A673 (cell line): ENCODE results near the gene CRABP1. TPM values are rescaled to one million over a fixed set of nuclear protein-coding genes. Genes with fewer than 3 reads are reported as not detected.

Experiments
- BruUV-seq: library from RNA; stranded (reverse); fragments of 400-500 nt; replicated peaks from 2 replicates; lab custom pipeline; 2021; lab: Mats Ljungman, UMichigan
- CTCF ChIA-PET: fragments of 300-600 bp; sonication (Branson Sonifier 250); formaldehyde crosslinking; loops from one replicate; lab custom pipeline; 2022; ENCODE audit warnings: antibody characterized with exemption; lab: Charles Lee
- POLR2A ChIA-PET: fragments of 300-600 bp; sonication (Branson Sonifier 250); formaldehyde crosslinking; loops from one replicate; lab custom pipeline; 2022; ENCODE audit warnings: antibody characterized with exemption; ENCODE audit not compliant: low non-redundant PET; lab: Charles Lee
- DNase-seq: peaks from one replicate; pipeline ENCODE4 v3.0.0-alpha.2; 2015; ENCODE audit warnings: low spot score
- H3K27ac ChIP-seq: fragments of 200-600 bp; sonication (generic); 2 replicates; pipeline ENCODE4 v1.5.1; 2016; ENCODE audit warnings: mixed run types, low read depth, mild to moderate bottlenecking, mixed read lengths, antibody characterized with exemption, low read length; ENCODE audit not compliant: poor library complexity, severe bottlenecking
- H3K27me3 ChIP-seq: fragments of 200-600 bp; sonication (generic); replicated peaks from 2 replicates; pipeline ENCODE4 v1.6.1; 2017; ENCODE audit warnings: mixed run types, low read depth, mild to moderate bottlenecking, mixed read lengths, antibody characterized with exemption, low read length; ENCODE audit not compliant: insufficient read depth, poor library complexity
- H3K36me3 ChIP-seq: fragments of 200-600 bp; sonication (generic); 2 replicates; pipeline ENCODE4 v1.6.1; 2016; ENCODE audit warnings: mixed run types, mild to moderate bottlenecking, mixed read lengths, antibody characterized with exemption, low read length; ENCODE audit not compliant: insufficient read depth, poor library complexity, severe bottlenecking
- H3K4me1 ChIP-seq: fragments of 200-600 bp; sonication (generic); 2 replicates; pipeline ENCODE4 v1.6.1; 2017; ENCODE audit warnings: mixed run types, mild to moderate bottlenecking, mixed read lengths, antibody characterized with exemption, low read length; ENCODE audit not compliant: insufficient read depth, poor library complexity, severe bottlenecking
- H3K4me3 ChIP-seq: fragments of 200-600 bp; sonication (generic); 2 replicates; pipeline ENCODE4 v1.5.1; 2016; ENCODE audit warnings: low read depth, mixed run types, mild to moderate bottlenecking, mixed read lengths, low read length; ENCODE audit not compliant: poor library complexity, severe bottlenecking
- H3K9me3 ChIP-seq: fragments of 200-600 bp; sonication (generic); 2 replicates; pipeline ENCODE4 v1.6.1; 2016; ENCODE audit warnings: mixed run types, low read depth, mild to moderate bottlenecking, mixed read lengths, antibody characterized with exemption, low read length; ENCODE audit not compliant: poor library complexity, severe bottlenecking
- EZH2 ChIP-seq: fragments of 200-600 bp; sonication (generic); IDR thresholded peaks from 2 replicates; pipeline ENCODE4 v1.6.1; 2017; ENCODE audit warnings: borderline replicate concordance, low read depth, mild to moderate bottlenecking, mixed read lengths, antibody characterized with exemption, low read length; ENCODE audit not compliant: poor library complexity, severe bottlenecking
- intact Hi-C: fragments of 100-400 bp; cut with micrococcal nuclease; formaldehyde crosslinking; loops from one replicate; pipeline ENCODE4 v1.10.0; 2022; ENCODE audit not compliant: unreplicated experiment
- total RNA-seq: library from RNA; stranded (reverse); gene quantifications from 2 replicates; pipeline ENCODE4 v1.2.3, GENCODE V29; 2021
- TF ChIP-seq, protein P1 (sequence below): fragments of 300-800, 200-600 bp; sonication (generic); conservative IDR thresholded peaks from 2 replicates; pipeline ENCODE4 v1.5.1; 2017; ENCODE audit warnings: low read depth, mild to moderate bottlenecking, antibody characterized with exemption, low read length, moderate library complexity, mixed read lengths

The CRABP1 gene
- total RNA-seq, 1 experiment from 2014 or later: 61.2 TPM

DNA sequence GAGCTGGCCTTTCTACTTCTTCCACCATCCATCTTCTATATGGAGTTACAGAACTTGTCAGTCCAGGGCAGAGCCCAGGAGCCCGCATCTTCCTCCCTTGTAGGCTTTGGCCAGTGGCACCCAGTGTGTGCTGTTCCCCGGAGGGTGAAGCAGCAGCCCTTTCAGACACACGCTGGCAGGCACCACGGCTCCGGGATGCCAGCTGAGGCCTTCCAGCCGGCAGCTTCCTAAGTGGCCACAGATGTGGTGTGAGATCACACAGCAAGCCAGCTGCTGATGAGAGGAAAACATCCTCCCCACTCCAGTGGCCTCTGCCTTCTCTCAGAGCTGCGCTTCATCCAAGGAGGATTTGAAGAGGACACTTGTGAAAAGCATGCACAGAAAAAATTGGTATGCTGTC lies 24.1 kb downstream of the CRABP1 start:
- Histone ChIP-seq H3K36me3 (no peaks in the 10 kb centered on the region), H3K9me3 (no peaks in the 10 kb centered on the region), H3K27me3 (no peaks in the 10 kb centered on the region), H3K4me1 (peaks cover 14% of the 10 kb centered on the region), H3K4me3 (no peak overlapping the region), H3K27ac (no peak overlapping the region)
- intact Hi-C loops: no loop called here
- no TSS peak for BruUV-seq
- TF ChIP-seq, protein P1, sequence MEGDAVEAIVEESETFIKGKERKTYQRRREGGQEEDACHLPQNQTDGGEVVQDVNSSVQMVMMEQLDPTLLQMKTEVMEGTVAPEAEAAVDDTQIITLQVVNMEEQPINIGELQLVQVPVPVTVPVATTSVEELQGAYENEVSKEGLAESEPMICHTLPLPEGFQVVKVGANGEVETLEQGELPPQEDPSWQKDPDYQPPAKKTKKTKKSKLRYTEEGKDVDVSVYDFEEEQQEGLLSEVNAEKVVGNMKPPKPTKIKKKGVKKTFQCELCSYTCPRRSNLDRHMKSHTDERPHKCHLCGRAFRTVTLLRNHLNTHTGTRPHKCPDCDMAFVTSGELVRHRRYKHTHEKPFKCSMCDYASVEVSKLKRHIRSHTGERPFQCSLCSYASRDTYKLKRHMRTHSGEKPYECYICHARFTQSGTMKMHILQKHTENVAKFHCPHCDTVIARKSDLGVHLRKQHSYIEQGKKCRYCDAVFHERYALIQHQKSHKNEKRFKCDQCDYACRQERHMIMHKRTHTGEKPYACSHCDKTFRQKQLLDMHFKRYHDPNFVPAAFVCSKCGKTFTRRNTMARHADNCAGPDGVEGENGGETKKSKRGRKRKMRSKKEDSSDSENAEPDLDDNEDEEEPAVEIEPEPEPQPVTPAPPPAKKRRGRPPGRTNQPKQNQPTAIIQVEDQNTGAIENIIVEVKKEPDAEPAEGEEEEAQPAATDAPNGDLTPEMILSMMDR: no peak
- TF ChIP-seq EZH2: no peak
- peak; percentile 72 for DNase-seq
- ChIA-PET CTCF (no interaction called here), POLR2A (no interaction called here)

DNA sequence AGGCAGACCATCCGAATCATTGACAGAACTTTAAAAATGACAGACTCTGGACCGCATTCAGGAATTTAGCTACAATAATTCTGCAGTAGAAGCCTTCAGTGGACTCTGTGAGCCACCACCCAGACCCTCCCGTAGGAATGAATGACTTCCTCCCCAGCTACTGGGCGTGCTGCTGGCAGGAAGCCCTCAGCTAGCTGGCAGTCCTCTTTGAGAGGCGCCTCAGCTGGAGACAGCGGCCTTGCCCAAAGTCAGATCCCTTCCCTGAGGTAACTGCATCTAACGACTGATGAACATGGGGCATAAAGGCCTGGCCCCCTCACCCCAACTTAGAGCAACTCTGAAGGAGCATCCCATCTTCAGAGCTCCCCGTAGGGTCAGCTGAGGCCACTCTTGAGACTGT lies 25.8 kb downstream of the CRABP1 start:
- POLR2A ChIA-PET: no interaction called here
- intact Hi-C loops: no loop called here
- no peaks in the 10 kb centered on the region for H3K36me3 ChIP-seq
- no peaks in the 10 kb centered on the region for H3K27me3 ChIP-seq
- no TSS peak for BruUV-seq
- no peak overlapping the region for H3K27ac ChIP-seq
- DNase-seq: peak; percentile 70
- CTCF ChIA-PET: no interaction called here
- no peak overlapping the region for H3K4me3 ChIP-seq
- peaks cover 14% of the 10 kb centered on the region for H3K4me1 ChIP-seq
- TF ChIP-seq EZH2: no peak
- TF ChIP-seq, protein P1: no peak
- H3K9me3 ChIP-seq: no peaks in the 10 kb centered on the region

DNA sequence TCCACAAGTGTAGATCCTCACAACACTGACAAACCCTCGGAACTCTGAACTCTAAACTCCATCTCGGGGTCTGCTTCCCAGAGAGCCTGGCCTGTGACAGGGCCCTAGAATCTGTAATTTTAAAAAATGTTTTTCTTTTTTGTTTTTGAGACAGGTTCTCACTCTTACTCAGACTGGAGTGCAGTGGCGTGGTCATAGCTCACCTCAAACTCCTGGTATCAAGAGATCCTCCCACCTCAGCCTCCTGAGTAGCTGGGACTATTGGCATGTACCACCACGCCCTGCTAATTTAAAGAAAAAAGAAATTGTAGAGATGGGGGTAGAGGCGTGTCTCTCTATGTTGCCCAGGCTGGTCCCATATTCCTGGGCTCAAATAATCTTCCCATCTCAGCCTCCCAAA lies 26.2 kb downstream of the CRABP1 start:
- Histone ChIP-seq H3K4me1 (peaks cover 14% of the 10 kb centered on the region), H3K4me3 (no peak overlapping the region), H3K9me3 (no peaks in the 10 kb centered on the region), H3K27me3 (no peaks in the 10 kb centered on the region), H3K36me3 (no peaks in the 10 kb centered on the region), H3K27ac (no peak overlapping the region)
- ChIA-PET CTCF (no interaction called here), POLR2A (no interaction called here)
- no peak for TF ChIP-seq EZH2
- TF ChIP-seq, protein P1: no peak
- DNase-seq: no peak
- intact Hi-C loops: no loop called here
- no TSS peak for BruUV-seq
